Esophagus squamous epithelium (tissue), 5 donors: ENCODE data around the gene TNFAIP3. TPM values are rescaled to one million over a fixed set of nuclear protein-coding genes. Genes with fewer than 3 reads are reported as not detected.

Experiments
- DNase-seq: peaks from one replicate; lab custom pipeline; 2025; lab: John Stamatoyannopoulos, UW
- H3K27ac ChIP-seq, 4 donors: fragments of 200-600 bp; sonication (generic); one replicate each; pipeline ENCODE4 v1.5.1; 2016 to 2019; ENCODE audit warnings: mild to moderate bottlenecking in 1 of 4
- H3K27me3 ChIP-seq, 4 donors: fragments of 200-600 bp; sonication (generic); 1 replicate in 3 of 4; 2 replicates in 1 of 4; pipeline versions ENCODE4 v1.5.1 to v1.6.0; 2017 to 2021; ENCODE audit warnings: antibody characterized with exemption in 1 of 4
- H3K36me3 ChIP-seq, 3 donors: fragments of 200-600 bp; sonication (generic); one replicate each; pipeline ENCODE4 v1.5.1; 2016 to 2019
- H3K4me1 ChIP-seq, 3 donors: fragments of 200-600 bp; sonication (generic); one replicate each; pipeline ENCODE4 v1.5.1; 2017 to 2019
- H3K4me3 ChIP-seq, 4 donors: fragments of 200-600 bp; sonication (generic); 1 replicate in 3 of 4; 2 replicates in 1 of 4; pipeline ENCODE4 v1.5.1; 2016 to 2019; ENCODE audit warnings: mild to moderate bottlenecking in 2 of 4, moderate library complexity in 1 of 4
- H3K9me3 ChIP-seq, 3 donors: fragments of 200-600 bp; sonication (generic); one replicate each; pipeline ENCODE4 v1.5.1; 2016 to 2019
- CTCF ChIP-seq, 6 experiments: fragments of 450-650 bp in 4 of 6; fragments of 200-600 bp in 2 of 6; sonication (generic) in 2 of 6; IDR thresholded peaks; one replicate each; pipeline ENCODE4 v1.5.1; 2016 to 2019; ENCODE audit warnings: antibody characterized with exemption in 6 of 6, mild to moderate bottlenecking in 4 of 6, moderate library complexity in 4 of 6
- POLR2A ChIP-seq, 4 donors: fragments of 450-650 bp; IDR thresholded peaks; one replicate each; pipeline ENCODE4 v1.6.1; 2017; ENCODE audit warnings: antibody characterized with exemption in 4 of 4, mild to moderate bottlenecking in 4 of 4, moderate library complexity in 3 of 4
- WGBS, 2 donors: methylation state at CpG; one replicate each; pipeline ENCODE4 v1.1.5; 2018; 5-methylcytosine and 5-hydroxymethylcytosine counted together
- intact Hi-C: fragments of 100-400 bp; cut with DNase I; formaldehyde crosslinking; loops from one replicate; pipeline ENCODE4 v1.15.0; 2022
- total RNA-seq, 4 donors: library from RNA; depleted of rRNA; stranded (reverse); fragments of >200 nt; gene quantifications; one replicate each; pipeline ENCODE4 v1.1.0, GENCODE V29; 2016
- donor health status: DM: yes; HTN: yes; CAD: no.

The TNFAIP3 gene
- total RNA-seq, 4 donors from 2014 or later, result 4.2 to 21.7 (median 7.7) TPM

GRCh38 chr6:137917551-137918325 lies 50.7 kb downstream of the TNFAIP3 start:
- 96 to 100% methylated on average over 1 of the region's 1 CpG for WGBS, 2 donors
- Histone ChIP-seq H3K4me1 (no peaks in the 10 kb centered on the region), H3K27ac (no peak overlapping the region), H3K27me3 (no peaks in the 10 kb centered on the region), H3K36me3 (no peaks in the 10 kb centered on the region), H3K4me3 (no peak overlapping the region), H3K9me3 (no peaks in the 10 kb centered on the region)
- no peak for DNase-seq
- intact Hi-C loops, result no loop called here
- TF ChIP-seq POLR2A (IDR thresholded peaks at IDR 0.05) (no peak), CTCF (IDR thresholded peaks at IDR 0.05) (no peak)

- H3K36me3 ChIP-seq, result no peaks in the 10 kb centered on the region
- no peak for DNase-seq
- WGBS, 2 donors, result 58 to 71% methylated on average over 3 of the region's 3 CpGs
- intact Hi-C loops, result no loop called here
- TF ChIP-seq CTCF (IDR thresholded peaks at IDR 0.05) (no peak), POLR2A (IDR thresholded peaks at IDR 0.05) (no peak)
- no peaks in the 10 kb centered on the region for H3K27me3 ChIP-seq
- no peaks in the 10 kb centered on the region for H3K4me1 ChIP-seq
- H3K4me3 ChIP-seq, result no peak overlapping the region
- H3K9me3 ChIP-seq, result no peaks in the 10 kb centered on the region
- no peak overlapping the region for H3K27ac ChIP-seq
These were observed 52.4 kb downstream of the TNFAIP3 start for GRCh38 chr6:137919502-137919823.

GRCh38 chr6:137919837-137920730 lies 53.0 kb downstream of the TNFAIP3 start:
- H3K36me3 ChIP-seq, result no peaks in the 10 kb centered on the region
- WGBS, 2 donors, result 85 to 86% methylated on average over 8 of the region's 8 CpGs
- H3K9me3 ChIP-seq, result no peaks in the 10 kb centered on the region
- no peak for DNase-seq
- no peaks in the 10 kb centered on the region for H3K4me1 ChIP-seq
- TF ChIP-seq POLR2A (IDR thresholded peaks at IDR 0.05) (no peak), CTCF (IDR thresholded peaks at IDR 0.05) (no peak)
- no peak overlapping the region for H3K4me3 ChIP-seq
- intact Hi-C loops, result no loop called here
- H3K27me3 ChIP-seq, result no peaks in the 10 kb centered on the region
- no peak overlapping the region for H3K27ac ChIP-seq

GRCh38 chr6:137921823-137922222 lies 54.8 kb downstream of the TNFAIP3 start:
- H3K4me3 ChIP-seq, result no peak overlapping the region
- no peak for DNase-seq
- WGBS, 2 donors, result 80 to 81% methylated on average over 5 of the region's 5 CpGs
- H3K4me1 ChIP-seq, result peaks cover 0 to 12% (median 9%) of the 10 kb centered on the region in 3 donors
- no peaks in the 10 kb centered on the region for H3K27me3 ChIP-seq
- TF ChIP-seq CTCF (IDR thresholded peaks at IDR 0.05) (no peak), POLR2A (IDR thresholded peaks at IDR 0.05) (no peak)
- H3K36me3 ChIP-seq, result no peaks in the 10 kb centered on the region
- no peak overlapping the region for H3K27ac ChIP-seq
- intact Hi-C loops, result no loop called here
- H3K9me3 ChIP-seq, result no peaks in the 10 kb centered on the region
